ENCODE measurements around the gene DDX5.

DNA sequence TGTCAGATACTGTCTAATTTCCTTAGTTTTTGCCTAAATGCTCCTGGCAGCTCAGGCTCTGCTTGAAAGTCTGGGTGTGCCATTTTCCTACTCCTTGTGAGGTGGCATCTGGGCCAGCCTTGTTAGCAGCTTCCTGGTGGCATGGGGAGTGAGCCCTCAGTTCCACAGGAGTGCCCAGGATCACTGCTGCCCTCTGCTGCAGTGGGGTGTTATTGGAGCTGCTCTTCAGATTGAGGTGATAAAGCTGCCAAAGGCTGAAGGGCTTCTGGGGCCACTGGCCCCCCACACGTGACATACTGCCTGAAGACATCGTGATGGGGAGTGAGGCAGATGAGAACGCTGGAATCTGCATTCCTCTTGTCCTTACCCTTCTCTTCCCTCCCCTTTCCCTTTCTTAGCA is 28.1 kb upstream of the DDX5 start:
- TF ChIP-seq EZH2 (IDR thresholded peaks at IDR 0.05; ENCODE audit: insufficient read depth, poor library complexity, severe bottlenecking) (no peak), EZH2phosphoT487 (IDR thresholded peaks at IDR 0.05; ENCODE audit: insufficient read depth, low read depth) (no peak)

All from GM23248 (cell line).